ENCODE data around the gene ZBTB46.
A peak's percentile ranks its signal among the peaks of the same experiment; 100 is the strongest.

ZBTB46 gene

DNA sequence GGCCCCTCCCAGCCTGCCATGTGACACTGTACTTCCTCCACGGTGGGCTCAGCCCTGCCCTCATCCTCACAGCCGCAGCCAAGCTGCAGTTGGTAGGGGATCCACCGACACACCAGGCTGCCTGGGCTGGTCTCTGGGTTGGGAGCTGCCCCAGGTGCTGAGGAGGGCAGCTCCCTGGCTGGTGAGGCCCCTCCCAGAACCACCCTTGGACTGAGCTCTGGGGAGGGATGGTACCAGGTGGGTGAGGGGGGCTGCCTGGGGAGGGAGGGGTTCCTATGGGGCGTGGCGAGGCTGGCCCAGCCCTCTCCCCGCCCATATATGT, 134.8 kb downstream of the ZBTB46 start (continued):
- TF ChIP-seq, protein P1, sequence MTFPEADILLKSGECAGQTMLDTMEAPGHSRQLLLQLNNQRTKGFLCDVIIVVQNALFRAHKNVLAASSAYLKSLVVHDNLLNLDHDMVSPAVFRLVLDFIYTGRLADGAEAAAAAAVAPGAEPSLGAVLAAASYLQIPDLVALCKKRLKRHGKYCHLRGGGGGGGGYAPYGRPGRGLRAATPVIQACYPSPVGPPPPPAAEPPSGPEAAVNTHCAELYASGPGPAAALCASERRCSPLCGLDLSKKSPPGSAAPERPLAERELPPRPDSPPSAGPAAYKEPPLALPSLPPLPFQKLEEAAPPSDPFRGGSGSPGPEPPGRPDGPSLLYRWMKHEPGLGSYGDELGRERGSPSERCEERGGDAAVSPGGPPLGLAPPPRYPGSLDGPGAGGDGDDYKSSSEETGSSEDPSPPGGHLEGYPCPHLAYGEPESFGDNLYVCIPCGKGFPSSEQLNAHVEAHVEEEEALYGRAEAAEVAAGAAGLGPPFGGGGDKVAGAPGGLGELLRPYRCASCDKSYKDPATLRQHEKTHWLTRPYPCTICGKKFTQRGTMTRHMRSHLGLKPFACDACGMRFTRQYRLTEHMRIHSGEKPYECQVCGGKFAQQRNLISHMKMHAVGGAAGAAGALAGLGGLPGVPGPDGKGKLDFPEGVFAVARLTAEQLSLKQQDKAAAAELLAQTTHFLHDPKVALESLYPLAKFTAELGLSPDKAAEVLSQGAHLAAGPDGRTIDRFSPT (tag by site-specific recombination; IDR thresholded peaks at IDR 0.05): no peak
- TF ChIP-seq HOXA7 (CRISPR knock-in tag; IDR thresholded peaks at IDR 0.05; ENCODE audit: borderline replicate concordance) (no peak), ZNF274 (IDR thresholded peaks at IDR 0.05; ENCODE audit: low read length) (no peak), ZNF274 (tag by site-specific recombination; IDR thresholded peaks at IDR 0.05; ENCODE audit: borderline replicate concordance) (no peak), KLF1 (tag by site-specific recombination; IDR thresholded peaks at IDR 0.05) (peak; percentile 86), SP2 (tag by site-specific recombination; IDR thresholded peaks at IDR 0.05) (no peak; the same call in 1 of the 2 replicates), SP3 (tag by site-specific recombination; IDR thresholded peaks at IDR 0.05) (peak; percentile 35; the same call in 1 of the 2 replicates)
- TF ChIP-seq, protein P2, sequence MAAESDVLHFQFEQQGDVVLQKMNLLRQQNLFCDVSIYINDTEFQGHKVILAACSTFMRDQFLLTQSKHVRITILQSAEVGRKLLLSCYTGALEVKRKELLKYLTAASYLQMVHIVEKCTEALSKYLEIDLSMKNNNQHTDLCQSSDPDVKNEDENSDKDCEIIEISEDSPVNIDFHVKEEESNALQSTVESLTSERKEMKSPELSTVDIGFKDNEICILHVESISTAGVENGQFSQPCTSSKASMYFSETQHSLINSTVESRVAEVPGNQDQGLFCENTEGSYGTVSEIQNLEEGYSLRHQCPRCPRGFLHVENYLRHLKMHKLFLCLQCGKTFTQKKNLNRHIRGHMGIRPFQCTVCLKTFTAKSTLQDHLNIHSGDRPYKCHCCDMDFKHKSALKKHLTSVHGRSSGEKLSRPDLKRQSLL (tag by site-specific recombination; IDR thresholded peaks at IDR 0.05): no peak
- TF ChIP-seq, protein P3, sequence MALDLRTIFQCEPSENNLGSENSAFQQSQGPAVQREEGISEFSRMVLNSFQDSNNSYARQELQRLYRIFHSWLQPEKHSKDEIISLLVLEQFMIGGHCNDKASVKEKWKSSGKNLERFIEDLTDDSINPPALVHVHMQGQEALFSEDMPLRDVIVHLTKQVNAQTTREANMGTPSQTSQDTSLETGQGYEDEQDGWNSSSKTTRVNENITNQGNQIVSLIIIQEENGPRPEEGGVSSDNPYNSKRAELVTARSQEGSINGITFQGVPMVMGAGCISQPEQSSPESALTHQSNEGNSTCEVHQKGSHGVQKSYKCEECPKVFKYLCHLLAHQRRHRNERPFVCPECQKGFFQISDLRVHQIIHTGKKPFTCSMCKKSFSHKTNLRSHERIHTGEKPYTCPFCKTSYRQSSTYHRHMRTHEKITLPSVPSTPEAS (tag by site-specific recombination; IDR thresholded peaks at IDR 0.05): no peak
- TF ChIP-seq, protein P4, sequence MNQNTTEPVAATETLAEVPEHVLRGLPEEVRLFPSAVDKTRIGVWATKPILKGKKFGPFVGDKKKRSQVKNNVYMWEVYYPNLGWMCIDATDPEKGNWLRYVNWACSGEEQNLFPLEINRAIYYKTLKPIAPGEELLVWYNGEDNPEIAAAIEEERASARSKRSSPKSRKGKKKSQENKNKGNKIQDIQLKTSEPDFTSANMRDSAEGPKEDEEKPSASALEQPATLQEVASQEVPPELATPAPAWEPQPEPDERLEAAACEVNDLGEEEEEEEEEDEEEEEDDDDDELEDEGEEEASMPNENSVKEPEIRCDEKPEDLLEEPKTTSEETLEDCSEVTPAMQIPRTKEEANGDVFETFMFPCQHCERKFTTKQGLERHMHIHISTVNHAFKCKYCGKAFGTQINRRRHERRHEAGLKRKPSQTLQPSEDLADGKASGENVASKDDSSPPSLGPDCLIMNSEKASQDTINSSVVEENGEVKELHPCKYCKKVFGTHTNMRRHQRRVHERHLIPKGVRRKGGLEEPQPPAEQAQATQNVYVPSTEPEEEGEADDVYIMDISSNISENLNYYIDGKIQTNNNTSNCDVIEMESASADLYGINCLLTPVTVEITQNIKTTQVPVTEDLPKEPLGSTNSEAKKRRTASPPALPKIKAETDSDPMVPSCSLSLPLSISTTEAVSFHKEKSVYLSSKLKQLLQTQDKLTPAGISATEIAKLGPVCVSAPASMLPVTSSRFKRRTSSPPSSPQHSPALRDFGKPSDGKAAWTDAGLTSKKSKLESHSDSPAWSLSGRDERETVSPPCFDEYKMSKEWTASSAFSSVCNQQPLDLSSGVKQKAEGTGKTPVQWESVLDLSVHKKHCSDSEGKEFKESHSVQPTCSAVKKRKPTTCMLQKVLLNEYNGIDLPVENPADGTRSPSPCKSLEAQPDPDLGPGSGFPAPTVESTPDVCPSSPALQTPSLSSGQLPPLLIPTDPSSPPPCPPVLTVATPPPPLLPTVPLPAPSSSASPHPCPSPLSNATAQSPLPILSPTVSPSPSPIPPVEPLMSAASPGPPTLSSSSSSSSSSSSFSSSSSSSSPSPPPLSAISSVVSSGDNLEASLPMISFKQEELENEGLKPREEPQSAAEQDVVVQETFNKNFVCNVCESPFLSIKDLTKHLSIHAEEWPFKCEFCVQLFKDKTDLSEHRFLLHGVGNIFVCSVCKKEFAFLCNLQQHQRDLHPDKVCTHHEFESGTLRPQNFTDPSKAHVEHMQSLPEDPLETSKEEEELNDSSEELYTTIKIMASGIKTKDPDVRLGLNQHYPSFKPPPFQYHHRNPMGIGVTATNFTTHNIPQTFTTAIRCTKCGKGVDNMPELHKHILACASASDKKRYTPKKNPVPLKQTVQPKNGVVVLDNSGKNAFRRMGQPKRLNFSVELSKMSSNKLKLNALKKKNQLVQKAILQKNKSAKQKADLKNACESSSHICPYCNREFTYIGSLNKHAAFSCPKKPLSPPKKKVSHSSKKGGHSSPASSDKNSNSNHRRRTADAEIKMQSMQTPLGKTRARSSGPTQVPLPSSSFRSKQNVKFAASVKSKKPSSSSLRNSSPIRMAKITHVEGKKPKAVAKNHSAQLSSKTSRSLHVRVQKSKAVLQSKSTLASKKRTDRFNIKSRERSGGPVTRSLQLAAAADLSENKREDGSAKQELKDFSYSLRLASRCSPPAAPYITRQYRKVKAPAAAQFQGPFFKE (tag by site-specific recombination; IDR thresholded peaks at IDR 0.05; ENCODE audit: borderline replicate concordance): no peak

DNA sequence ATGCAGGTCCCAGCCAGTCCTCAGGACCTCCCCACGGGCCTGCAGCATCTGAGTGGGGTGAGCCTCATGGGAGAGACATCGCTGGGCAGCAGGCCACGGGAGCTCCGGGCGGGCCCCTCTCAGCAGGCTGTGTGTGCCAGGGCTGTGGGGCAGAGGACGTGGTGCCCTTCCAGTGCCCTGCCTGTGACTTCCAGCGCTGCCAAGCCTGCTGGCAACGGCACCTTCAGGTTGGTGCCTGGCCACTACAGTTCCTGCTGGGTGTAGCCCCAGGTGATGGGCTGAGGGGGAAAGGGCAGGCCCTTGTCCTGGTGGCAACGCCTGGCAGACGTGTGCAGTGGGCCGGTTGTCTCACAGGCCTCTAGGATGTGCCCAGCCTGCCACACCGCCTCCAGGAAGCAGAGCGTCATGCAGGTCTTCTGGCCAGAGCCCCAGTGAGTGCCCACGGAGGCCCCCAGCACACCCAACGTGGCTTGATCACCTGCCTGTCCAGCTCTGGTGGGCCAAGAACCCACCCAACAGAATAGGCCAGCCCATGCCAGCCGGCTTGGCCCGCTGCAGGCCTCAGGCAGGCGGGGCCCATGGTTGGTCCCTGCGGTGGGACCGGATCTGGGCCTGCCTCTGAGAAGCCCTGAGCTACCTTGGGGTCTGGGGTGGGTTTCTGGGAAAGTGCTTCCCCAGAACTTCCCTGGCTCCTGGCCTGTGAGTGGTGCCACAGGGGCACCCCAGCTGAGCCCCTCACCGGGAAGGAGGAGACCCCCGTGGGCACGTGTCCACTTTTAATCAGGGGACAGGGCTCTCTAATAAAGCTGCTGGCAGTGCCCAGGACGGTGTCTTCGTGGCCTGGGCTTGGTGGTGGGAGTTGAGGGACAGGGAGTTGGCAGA, 135.4 kb downstream of the ZBTB46 start:
- POLR2A ChIA-PET: interaction anchor here (1.6 kb wide), 1 partner anchor 13 kb away, joined by 5 read pairs; the partner anchor contains the start of genes ARFRP1 and ZGPAT
- Histone ChIP-seq H3K9me3 (ENCODE audit: control insufficient read depth, insufficient read depth, low read depth, low read length) (no peaks in the 10 kb centered on the region), H3K4me1 (ENCODE audit: control insufficient read depth, insufficient read depth, low read length) (no peaks in the 10 kb centered on the region), H3K4me3 (ENCODE audit: low read depth, low read length) (no peak overlapping the region), H3K27ac (ENCODE audit: extremely low read depth, low read depth, low read length) (no peak overlapping the region), H3K36me3 (ENCODE audit: control insufficient read depth in 2 of 2, insufficient read depth in 1 of 2, low read length in 2 of 2) (peaks cover 0 to 23% of the 10 kb centered on the region in 2 experiments; a peak in 1 of 3 replicates)
- CTCF ChIA-PET: no interaction called here
- TF ChIP-seq, protein P1 (tag by site-specific recombination; IDR thresholded peaks at IDR 0.05): peak; percentile 75
- TF ChIP-seq, protein P5, sequence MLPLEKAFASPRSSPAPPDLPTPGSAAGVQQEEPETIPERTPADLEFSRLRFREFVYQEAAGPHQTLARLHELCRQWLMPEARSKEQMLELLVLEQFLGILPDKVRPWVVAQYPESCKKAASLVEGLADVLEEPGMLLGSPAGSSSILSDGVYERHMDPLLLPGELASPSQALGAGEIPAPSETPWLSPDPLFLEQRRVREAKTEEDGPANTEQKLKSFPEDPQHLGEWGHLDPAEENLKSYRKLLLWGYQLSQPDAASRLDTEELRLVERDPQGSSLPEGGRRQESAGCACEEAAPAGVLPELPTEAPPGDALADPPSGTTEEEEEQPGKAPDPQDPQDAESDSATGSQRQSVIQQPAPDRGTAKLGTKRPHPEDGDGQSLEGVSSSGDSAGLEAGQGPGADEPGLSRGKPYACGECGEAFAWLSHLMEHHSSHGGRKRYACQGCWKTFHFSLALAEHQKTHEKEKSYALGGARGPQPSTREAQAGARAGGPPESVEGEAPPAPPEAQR (tag by site-specific recombination; IDR thresholded peaks at IDR 0.05): no peak
